Measurements from ENCODE around the gene ERVK3-1.

GRCh38 chr19:58362272-58362994 is 57.3 kb downstream of the ERVK3-1 start, which contains the start of gene ZNF497:
- TF ChIP-seq POLR2A (IDR thresholded peaks at IDR 0.05) (peak; percentile 77), POLR2AphosphoS5 (IDR thresholded peaks at IDR 0.05) (peak; percentile 75 to 81 (median 76)), CTCF (IDR thresholded peaks at IDR 0.05) (no peak)

All from transverse colon (tissue), 4 donors.